GM18499 (cell line): Measurements from ENCODE around the gene SLC9A3.

Source experiments
- ATAC-seq: cut with Tn5 transposase; IDR thresholded peaks from one replicate; pipeline ENCODE4 v1.9.1; 2021; ENCODE audit warnings: moderate number of reproducible peaks; ENCODE audit not compliant: insufficient read depth, unreplicated experiment

SLC9A3 gene

GRCh38 chr5:556909-557441, 32.7 kb upstream of the SLC9A3 start:
- ATAC-seq = no peak

GRCh38 chr5:555058-555623, 30.9 kb upstream of the SLC9A3 start:
- no peak for ATAC-seq

- no peak for ATAC-seq
Observed at GRCh38 chr5:554284-554988, 30.2 kb upstream of the SLC9A3 start.

- no peak for ATAC-seq
Observed at GRCh38 chr5:553874-554273, 29.6 kb upstream of the SLC9A3 start.

- ATAC-seq = no peak
Observed at GRCh38 chr5:551406-551805, 27.2 kb upstream of the SLC9A3 start.

- ATAC-seq = no peak
Observed at GRCh38 chr5:549229-549628, 25.0 kb upstream of the SLC9A3 start.

- no peak for ATAC-seq
Observed at GRCh38 chr5:548256-548655, 24.0 kb upstream of the SLC9A3 start.

- ATAC-seq = no peak
Observed at GRCh38 chr5:547086-547924, 23.1 kb upstream of the SLC9A3 start.

GRCh38 chr5:546376-546908, 22.2 kb upstream of the SLC9A3 start:
- no peak for ATAC-seq

GRCh38 chr5:545641-546375, 21.6 kb upstream of the SLC9A3 start:
- no peak for ATAC-seq

- no peak for ATAC-seq
Observed at GRCh38 chr5:544675-545355, 20.6 kb upstream of the SLC9A3 start.

- ATAC-seq = peak; percentile 91
Observed at GRCh38 chr5:543755-544674, 19.8 kb upstream of the SLC9A3 start.

GRCh38 chr5:543351-543750, 19.1 kb upstream of the SLC9A3 start:
- ATAC-seq = no peak

GRCh38 chr5:542319-543311, 18.4 kb upstream of the SLC9A3 start:
- no peak for ATAC-seq

- no peak for ATAC-seq
Observed at GRCh38 chr5:541539-542318, 17.5 kb upstream of the SLC9A3 start.

GRCh38 chr5:540906-541538, 16.8 kb upstream of the SLC9A3 start:
- ATAC-seq = no peak
